IMR-90 (cell line): ENCODE data around the gene TTC5. TPM values are rescaled to one million over a fixed set of nuclear protein-coding genes. Genes with fewer than 3 reads are reported as not detected.

ENCODE experiments used
- microRNA-seq, 2 experiments: library from miRNA; stranded (forward) in 1 of 2; unstranded in 1 of 2; fragments of 10-50 nt in 1 of 2; fragments of <30 nt in 1 of 2; gene quantifications in 1 of 2; microRNA quantifications in 1 of 2; one replicate each; pipeline versions ENCODE3 to v1.1.0; 2013 to 2020; ENCODE audit not compliant: insufficient read depth in 1 of 2, insufficient read length in 1 of 2, unreplicated experiment in 1 of 2
- polyA plus RNA-seq, 3 experiments: library from polyadenylated mRNA; depleted of rRNA; stranded (reverse); fragments of >200 nt; gene quantifications; 2 replicates each; pipeline ENCODE4 v1.2.3, GENCODE V29; 2012; ENCODE audit warnings: low replicate concordance in 1 of 3
- small RNA-seq, 5 experiments: library from RNA; depleted of rRNA; stranded (forward); fragments of <200 nt; gene quantifications; one replicate each; pipeline ENCODE3, GENCODE V24; 2012
- total RNA-seq: library from RNA; depleted of rRNA; stranded (reverse); fragments of >200 nt; gene quantifications from 2 replicates; pipeline ENCODE4 v1.2.3, GENCODE V29; 2012; rRNA removed

The TTC5 gene
- total and polyA plus RNA-seq, 2 of the 4 experiments (the other 2 are of a cell fraction) = 9.8 to 29.4 TPM

Small RNA genes within 50 kb of the gene (microRNA-seq; reads per million reads assigned to microRNA genes)
- gene SNORA79B (ENCODE audit: insufficient read depth, insufficient read length) (not detected), gene SNORD126 (ENCODE audit: insufficient read depth, insufficient read length) (51.7 reads per million, percentile 75 among the genes with 10 or more reads in this experiment)

Small RNA genes within 50 kb of the gene (small RNA-seq; reads per million reads assigned to genes)
- gene SNORA79B (0 to 1.1 (median 0.15) reads per million in 5 experiments), gene SNORD126 (0 to 36.7 (median 1.7) reads per million in 5 experiments)

Other genes with a start within 250 kb of the TTC5 start
- not detected in 2 replicates for gene OR4L1, start 245.9 kb downstream of the TTC5 start, total RNA-seq
- not detected in 2 replicates for gene OR4L1, start 245.9 kb downstream of the TTC5 start, polyA plus RNA-seq (2012; rRNA removed)
- gene OR4K17, start 195.2 kb downstream of the TTC5 start, total RNA-seq = not detected in 2 replicates
- gene OR4K17, start 195.2 kb downstream of the TTC5 start, polyA plus RNA-seq (2012; rRNA removed) = not detected in 2 replicates
- gene OR4N5, start 167.1 kb downstream of the TTC5 start, total RNA-seq = not detected in 2 replicates
- not detected in 2 replicates for gene OR4N5, start 167.1 kb downstream of the TTC5 start, polyA plus RNA-seq (2012; rRNA removed)
- gene OR11G2, start 115.1 kb downstream of the TTC5 start, total RNA-seq = not detected in 2 replicates
- gene OR11G2, start 115.1 kb downstream of the TTC5 start, polyA plus RNA-seq (2012; rRNA removed) = not detected in 2 replicates
- not detected in 2 replicates for gene OR11H6, start 82.2 kb downstream of the TTC5 start, total RNA-seq
- not detected in 2 replicates for gene OR11H6, start 82.2 kb downstream of the TTC5 start, polyA plus RNA-seq (2012; rRNA removed)
- not detected in 2 replicates for gene OR11H7, start 77.0 kb downstream of the TTC5 start, total RNA-seq
- not detected in 2 replicates for gene OR11H7, start 77.0 kb downstream of the TTC5 start, polyA plus RNA-seq (2012; rRNA removed)
- gene OR11H4, start 66.7 kb downstream of the TTC5 start, total RNA-seq = not detected in 2 replicates
- not detected in 2 replicates for gene OR11H4, start 66.7 kb downstream of the TTC5 start, polyA plus RNA-seq (2012; rRNA removed)
- 34.6 and 35.0 TPM in 2 replicates for gene CCNB1IP1, start 27.3 kb upstream of the TTC5 start, total RNA-seq
- gene CCNB1IP1, start 27.3 kb upstream of the TTC5 start, polyA plus RNA-seq (2012; rRNA removed) = 23.0 and 27.5 TPM in 2 replicates
- 11.7 TPM in 2 replicates for gene PARP2, start 37.7 kb upstream of the TTC5 start, total RNA-seq
- gene PARP2, start 37.7 kb upstream of the TTC5 start, polyA plus RNA-seq (2012; rRNA removed) = 18.3 and 19.1 TPM in 2 replicates
- gene TEP1, start 107.5 kb upstream of the TTC5 start, total RNA-seq = 7.8 and 12.4 TPM in 2 replicates
- 9.8 and 10.7 TPM in 2 replicates for gene TEP1, start 107.5 kb upstream of the TTC5 start, polyA plus RNA-seq (2012; rRNA removed)
- under 0.01 TPM in 2 replicates for gene KLHL33, start 130.2 kb upstream of the TTC5 start, total RNA-seq
- gene KLHL33, start 130.2 kb upstream of the TTC5 start, polyA plus RNA-seq (2012; rRNA removed) = 0.03 TPM in 2 replicates
- 32.4 and 38.0 TPM in 2 replicates for gene OSGEP, start 148.9 kb upstream of the TTC5 start, total RNA-seq
- gene OSGEP, start 148.9 kb upstream of the TTC5 start, polyA plus RNA-seq (2012; rRNA removed) = 23.1 and 24.7 TPM in 2 replicates
- 125 and 141 TPM in 2 replicates for gene APEX1, start 149.3 kb upstream of the TTC5 start, total RNA-seq
- 241 and 242 TPM in 2 replicates for gene APEX1, start 149.3 kb upstream of the TTC5 start, polyA plus RNA-seq (2012; rRNA removed)
- 15.0 and 15.2 TPM in 2 replicates for gene PIP4P1, start 155.5 kb upstream of the TTC5 start, total RNA-seq
- gene PIP4P1, start 155.5 kb upstream of the TTC5 start, polyA plus RNA-seq (2012; rRNA removed) = 27.2 and 27.8 TPM in 2 replicates
- gene PNP, start 163.5 kb upstream of the TTC5 start, total RNA-seq = 60.3 and 68.8 TPM in 2 replicates
- 49.0 and 53.4 TPM in 2 replicates for gene PNP, start 163.5 kb upstream of the TTC5 start, polyA plus RNA-seq (2012; rRNA removed)
- gene RNASE10, start 199.6 kb upstream of the TTC5 start, total RNA-seq = not detected in 2 replicates
- gene RNASE10, start 199.6 kb upstream of the TTC5 start, polyA plus RNA-seq (2012; rRNA removed) = not detected in 2 replicates